ENCODE data around the gene MTX1. TPM values are rescaled to one million over a fixed set of nuclear protein-coding genes. Genes with fewer than 3 reads are reported as not detected.
"Not testable (repeated sequence)": the region's sequence is repeated elsewhere in the genome, so short reads cannot be mapped to it uniquely, and the experiment has no call there.

The MTX1 gene
- total and polyA plus RNA-seq, 3 donors from 2014 or later, result 77.1 to 161 (median 118) TPM

DNA sequence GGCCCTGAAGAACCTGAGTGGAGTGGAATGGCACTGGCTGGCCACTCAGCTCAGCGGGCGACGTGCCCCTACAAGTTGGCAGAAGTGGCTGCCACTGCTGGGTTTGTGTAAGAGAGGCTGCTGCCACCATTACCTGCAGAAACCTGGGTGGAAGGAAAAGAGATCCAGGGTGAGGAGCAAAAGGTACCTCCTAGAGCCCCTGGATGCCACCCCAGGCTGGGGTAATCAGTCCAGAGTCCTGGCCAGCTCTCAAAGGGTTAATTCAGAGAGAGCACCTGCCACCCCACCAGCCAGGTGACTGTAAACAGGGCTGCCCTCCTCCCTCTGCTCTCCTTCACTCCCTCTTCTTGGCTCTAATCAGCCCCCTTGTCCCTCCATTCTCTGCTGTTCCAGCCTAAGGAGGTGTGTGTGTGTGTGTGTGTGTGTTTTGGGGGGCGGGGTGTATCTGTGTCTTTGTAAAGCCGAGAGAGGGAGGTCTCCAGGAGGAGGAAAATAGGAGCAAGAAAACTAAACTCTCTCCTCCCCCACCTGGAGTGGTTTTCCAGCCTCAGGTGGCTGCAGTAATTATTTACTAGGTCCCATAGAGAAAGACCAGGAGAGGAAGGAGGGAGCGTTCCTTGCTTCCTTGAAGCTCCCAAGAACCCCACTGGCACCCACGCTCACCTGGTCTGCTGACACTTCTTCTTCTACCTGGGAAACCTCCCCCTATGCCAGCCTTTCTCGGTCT is 22.3 kb upstream of the MTX1 start:
- 78 to 84% methylated on average over 6 to 8 of the region's 8 CpGs for WGBS, 2 donors
- H3K27ac ChIP-seq, result no peak overlapping the region
- intact Hi-C loops (cut with DNase I; ENCODE audit: low total_unique reads), result no loop called here
- H3K9me3 ChIP-seq, result no peaks in the 10 kb centered on the region
- no peak overlapping the region for H3K4me3 ChIP-seq
- H3K36me3 ChIP-seq (ENCODE audit: low read depth, missing control alignments), result no peaks in the 10 kb centered on the region
- DNase-seq, result no peak
- H3K27me3 ChIP-seq, result no peaks in the 10 kb centered on the region
- no peaks in the 10 kb centered on the region for H3K4me1 ChIP-seq
- TF ChIP-seq, protein P1, sequence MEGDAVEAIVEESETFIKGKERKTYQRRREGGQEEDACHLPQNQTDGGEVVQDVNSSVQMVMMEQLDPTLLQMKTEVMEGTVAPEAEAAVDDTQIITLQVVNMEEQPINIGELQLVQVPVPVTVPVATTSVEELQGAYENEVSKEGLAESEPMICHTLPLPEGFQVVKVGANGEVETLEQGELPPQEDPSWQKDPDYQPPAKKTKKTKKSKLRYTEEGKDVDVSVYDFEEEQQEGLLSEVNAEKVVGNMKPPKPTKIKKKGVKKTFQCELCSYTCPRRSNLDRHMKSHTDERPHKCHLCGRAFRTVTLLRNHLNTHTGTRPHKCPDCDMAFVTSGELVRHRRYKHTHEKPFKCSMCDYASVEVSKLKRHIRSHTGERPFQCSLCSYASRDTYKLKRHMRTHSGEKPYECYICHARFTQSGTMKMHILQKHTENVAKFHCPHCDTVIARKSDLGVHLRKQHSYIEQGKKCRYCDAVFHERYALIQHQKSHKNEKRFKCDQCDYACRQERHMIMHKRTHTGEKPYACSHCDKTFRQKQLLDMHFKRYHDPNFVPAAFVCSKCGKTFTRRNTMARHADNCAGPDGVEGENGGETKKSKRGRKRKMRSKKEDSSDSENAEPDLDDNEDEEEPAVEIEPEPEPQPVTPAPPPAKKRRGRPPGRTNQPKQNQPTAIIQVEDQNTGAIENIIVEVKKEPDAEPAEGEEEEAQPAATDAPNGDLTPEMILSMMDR (IDR thresholded peaks at IDR 0.05), result no peak
- no peak for TF ChIP-seq POLR2A (IDR thresholded peaks at IDR 0.05)

DNA sequence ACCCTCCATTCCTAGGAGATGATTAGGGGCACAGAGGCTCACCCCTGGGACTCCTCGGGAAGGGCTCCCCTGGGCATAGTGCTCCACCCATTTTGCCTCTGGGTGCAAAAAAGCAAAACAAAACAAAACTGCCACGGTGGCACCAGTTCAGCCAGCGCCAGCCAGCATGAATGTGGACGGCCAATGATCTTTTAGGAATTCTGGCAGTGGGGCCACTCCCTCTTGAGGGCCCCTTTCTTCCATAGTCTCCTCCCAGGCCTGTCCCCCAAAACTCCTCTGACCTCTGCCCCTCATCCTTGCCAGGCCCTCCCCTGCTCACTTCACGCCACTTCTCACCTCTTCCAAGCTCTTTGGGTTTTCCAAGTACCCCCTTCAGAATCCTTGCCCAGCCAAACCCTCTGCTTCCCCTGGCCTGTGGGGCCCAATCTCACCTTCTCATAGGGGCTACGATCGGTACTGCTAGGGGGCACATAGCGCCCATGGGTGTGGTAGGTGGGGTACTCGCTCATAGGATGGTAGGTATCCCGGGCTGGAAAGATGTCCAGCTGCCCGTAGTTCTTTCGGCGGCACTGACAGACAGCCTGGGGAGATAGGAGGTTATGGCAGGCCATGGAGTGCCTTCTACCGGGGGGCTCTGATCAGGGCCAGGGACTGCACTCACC is 21.6 kb upstream of the MTX1 start:
- H3K4me3 ChIP-seq, result no peak overlapping the region
- no peaks in the 10 kb centered on the region for H3K4me1 ChIP-seq
- intact Hi-C loops (cut with DNase I; ENCODE audit: low total_unique reads), result no loop called here
- WGBS, 2 donors, result 82 to 87% methylated on average over 14 of the region's 14 CpGs
- DNase-seq, result no peak
- TF ChIP-seq, protein P1 (IDR thresholded peaks at IDR 0.05), result no peak
- TF ChIP-seq POLR2A (IDR thresholded peaks at IDR 0.05), result no peak
- H3K27me3 ChIP-seq, result no peaks in the 10 kb centered on the region
- H3K27ac ChIP-seq, result no peak overlapping the region
- H3K36me3 ChIP-seq (ENCODE audit: low read depth, missing control alignments), result no peaks in the 10 kb centered on the region
- no peaks in the 10 kb centered on the region for H3K9me3 ChIP-seq

DNA sequence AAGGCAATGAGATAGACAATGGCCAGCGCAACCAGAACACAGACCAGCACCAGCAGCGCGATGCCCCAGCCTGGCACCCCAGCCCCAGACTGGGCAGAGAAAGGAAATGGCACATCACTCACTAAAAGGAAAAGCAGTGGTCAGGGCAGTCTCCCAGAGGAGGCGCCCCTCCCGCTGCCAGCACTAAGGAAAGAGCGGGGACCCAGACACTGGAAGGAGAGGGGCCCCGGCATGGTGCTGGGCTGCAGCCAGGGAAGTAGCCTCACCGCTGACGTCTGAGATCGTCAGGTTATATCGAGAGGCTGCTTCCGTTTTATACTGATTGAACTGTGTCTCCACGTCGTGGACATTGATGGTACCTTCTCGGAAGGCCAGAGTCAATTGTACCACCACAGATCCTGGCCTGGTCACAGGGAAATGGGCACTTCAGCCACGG is 21.0 kb upstream of the MTX1 start:
- Histone ChIP-seq H3K4me3 (no peak overlapping the region), H3K27ac (no peak overlapping the region), H3K9me3 (no peaks in the 10 kb centered on the region), H3K27me3 (no peaks in the 10 kb centered on the region), H3K4me1 (no peaks in the 10 kb centered on the region), H3K36me3 (ENCODE audit: low read depth, missing control alignments) (no peaks in the 10 kb centered on the region)
- intact Hi-C loops (cut with DNase I; ENCODE audit: low total_unique reads), result no loop called here
- WGBS, 2 donors, result 71 to 79% methylated on average over 14 to 16 of the region's 16 CpGs
- no peak for DNase-seq
- no peak for TF ChIP-seq POLR2A (IDR thresholded peaks at IDR 0.05)
- TF ChIP-seq, protein P1 (IDR thresholded peaks at IDR 0.05), result no peak

DNA sequence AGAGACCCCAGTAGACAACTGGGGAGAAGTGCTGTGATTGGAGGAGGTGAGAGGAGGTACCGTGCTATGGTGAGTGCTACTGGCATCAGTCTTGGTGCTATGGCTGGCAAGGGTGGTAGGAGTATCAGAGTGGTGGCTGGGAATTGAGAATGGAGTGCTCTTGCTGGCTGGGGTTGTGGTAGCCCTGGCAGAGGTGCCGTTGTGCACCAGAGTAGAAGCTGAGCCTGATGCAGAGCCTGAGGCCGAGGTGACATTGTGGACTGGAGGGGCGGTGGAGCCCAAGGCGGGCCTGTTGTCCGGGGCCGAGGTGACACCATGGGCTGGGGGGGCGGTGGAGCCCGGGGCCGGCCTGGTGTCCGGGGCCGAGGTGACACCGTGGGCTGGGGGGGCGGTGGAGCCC is 20.2 kb upstream of the MTX1 start:
- intact Hi-C loops (cut with DNase I; ENCODE audit: low total_unique reads), result no loop called here
- TF ChIP-seq POLR2A (IDR thresholded peaks at IDR 0.05), result no peak
- TF ChIP-seq, protein P1 (IDR thresholded peaks at IDR 0.05), result no peak
- WGBS, 2 donors, result 89 to 91% methylated on average over 6 of the region's 14 CpGs
- Histone ChIP-seq H3K36me3 (ENCODE audit: low read depth, missing control alignments) (no peaks in the 10 kb centered on the region), H3K27me3 (no peaks in the 10 kb centered on the region), H3K4me1 (peaks cover 8% of the 10 kb centered on the region), H3K9me3 (no peaks in the 10 kb centered on the region), H3K4me3 (no peak overlapping the region), H3K27ac (no peak overlapping the region)
- DNase-seq, result no peak

DNA sequence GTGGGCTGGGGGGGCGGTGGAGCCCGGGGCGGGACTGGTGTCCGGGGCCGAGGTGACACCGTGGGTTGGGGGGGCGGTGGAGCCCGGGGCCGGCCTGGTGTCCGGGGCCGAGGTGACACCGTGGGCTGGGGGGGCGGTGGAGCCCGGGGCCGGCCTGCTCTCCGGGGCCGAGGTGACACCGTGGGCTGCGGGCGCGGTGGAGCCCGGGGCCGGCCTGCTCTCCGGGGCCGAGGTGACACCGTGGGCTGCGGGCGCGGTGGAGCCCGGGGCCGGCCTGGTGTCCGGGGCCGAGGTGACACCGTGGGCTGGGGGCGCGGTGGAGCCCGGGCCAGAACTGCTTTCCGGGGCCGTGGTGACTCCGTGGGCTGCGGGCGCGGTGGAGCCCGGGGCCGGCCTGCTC is 18.6 kb upstream of the MTX1 start:
- H3K36me3 ChIP-seq (ENCODE audit: low read depth, missing control alignments); H3K27me3 ChIP-seq; intact Hi-C loops (cut with DNase I; ENCODE audit: low total_unique reads); H3K9me3 ChIP-seq; H3K27ac ChIP-seq; H3K4me3 ChIP-seq; DNase-seq: not testable (repeated sequence)
- H3K4me1 ChIP-seq, result peaks cover 11% of the 10 kb centered on the region
- WGBS, 2 donors, result 93 to 100% methylated on average over 8 to 15 of the region's 45 CpGs

All from testis (tissue), 3 donors.